DMS79 treated with DMSO at 0.1 percent for 48 hours (cell line): ENCODE results near the gene SOCS3.

Experiments used
- DNase-seq: peaks from one replicate; lab custom pipeline; 2025; lab: John Stamatoyannopoulos, UW

Gene SOCS3

GRCh38 chr17:78359997-78360370 is at the start of gene SOCS3:
Gene SOCS3, minus strand, starts transcription at chr17:78360077. Its CDS starts 982 bp downstream, at chr17:78359095.
- peak; percentile 79 for DNase-seq

GRCh38 chr17:78409191-78409928 is 49.5 kb upstream of the SOCS3 start:
- DNase-seq: peak; percentile 59

GRCh38 chr17:78408476-78409050 is 48.7 kb upstream of the SOCS3 start:
- DNase-seq: peak; percentile 29

- peak; percentile 9 for DNase-seq
Measured at GRCh38 chr17:78407387-78408000, 47.6 kb upstream of the SOCS3 start.

GRCh38 chr17:78406920-78407319 is 47.0 kb upstream of the SOCS3 start:
- no peak for DNase-seq

- no peak for DNase-seq
Measured at GRCh38 chr17:78406396-78406795, 46.5 kb upstream of the SOCS3 start.

- no peak for DNase-seq
Measured at GRCh38 chr17:78403822-78404221, 43.9 kb upstream of the SOCS3 start.

- DNase-seq: no peak
Measured at GRCh38 chr17:78401891-78402290, 42.0 kb upstream of the SOCS3 start.

GRCh38 chr17:78401246-78401645 is 41.4 kb upstream of the SOCS3 start:
- peak; percentile 36 for DNase-seq

- DNase-seq: peak; percentile 36
Measured at GRCh38 chr17:78400581-78401240, 40.8 kb upstream of the SOCS3 start.

GRCh38 chr17:78399693-78400144 is 39.8 kb upstream of the SOCS3 start:
- no peak for DNase-seq

GRCh38 chr17:78399028-78399692 is 39.3 kb upstream of the SOCS3 start:
- no peak for DNase-seq

GRCh38 chr17:78398390-78398789 is 38.5 kb upstream of the SOCS3 start:
- no peak for DNase-seq

GRCh38 chr17:78397681-78398101 is 37.8 kb upstream of the SOCS3 start:
- no peak for DNase-seq

- DNase-seq: no peak
Measured at GRCh38 chr17:78396441-78397337, 36.8 kb upstream of the SOCS3 start.

- no peak for DNase-seq
Measured at GRCh38 chr17:78395155-78395554, 35.3 kb upstream of the SOCS3 start.

- DNase-seq: peak; percentile 94
Measured at GRCh38 chr17:78394209-78394608, 34.3 kb upstream of the SOCS3 start.

- DNase-seq: no peak
Measured at GRCh38 chr17:78393575-78393974, 33.7 kb upstream of the SOCS3 start.

- no peak for DNase-seq
Measured at GRCh38 chr17:78392295-78392694, 32.4 kb upstream of the SOCS3 start.

- no peak for DNase-seq
Measured at GRCh38 chr17:78391843-78392242, 32.0 kb upstream of the SOCS3 start.

- DNase-seq: no peak
Measured at GRCh38 chr17:78391051-78391431, 31.2 kb upstream of the SOCS3 start.
